HepG2 (cell line): ENCODE data around the gene TMEM217.
"Not testable (repeated sequence)": the region's sequence is repeated elsewhere in the genome, so short reads cannot be mapped to it uniquely, and the experiment has no call there.

Experiments
- ARID3A ChIP-seq: IDR thresholded peaks from 2 replicates; pipeline ENCODE4 v1.6.1; 2012; ENCODE audit warnings: low read depth, low read length, improper control_type of control experiment
- CREM ChIP-seq, 2 experiments: sonication (generic) in 1 of 2; formaldehyde crosslinking in 1 of 2; IDR thresholded peaks; 2 replicates each; pipeline versions ENCODE4 v1.4.0 to v1.6.1; 2016 to 2020; ENCODE audit warnings: antibody characterized with exemption in 1 of 2, mild to moderate bottlenecking in 1 of 2, missing genetic modification reagents in 1 of 2
- CTCF ChIP-seq: sonication (generic); formaldehyde crosslinking; IDR thresholded peaks from 2 replicates; pipeline ENCODE4 v1.5.0; 2020; ENCODE audit warnings: mild to moderate bottlenecking, missing genetic modification reagents, moderate library complexity
- KDM5B ChIP-seq: sonication (generic); formaldehyde crosslinking; IDR thresholded peaks from 2 replicates; pipeline ENCODE4 v1.4.0; 2020; ENCODE audit warnings: missing genetic modification reagents, mild to moderate bottlenecking, borderline replicate concordance
- NCOA1 ChIP-seq: sonication (generic); formaldehyde crosslinking; IDR thresholded peaks from 2 replicates; pipeline ENCODE4 v1.9.0; 2021; ENCODE audit warnings: missing genetic modification reagents
- NFIC ChIP-seq: IDR thresholded peaks from 2 replicates; pipeline ENCODE4 v1.6.1; 2012; ENCODE audit warnings: mild to moderate bottlenecking, low read length, inconsistent platforms
- POLR2A ChIP-seq, 2 experiments: IDR thresholded peaks; 2 replicates each; pipeline ENCODE4 v1.6.1; 2011; ENCODE audit warnings: low read depth in 2 of 2, low read length in 2 of 2, mild to moderate bottlenecking in 1 of 2, moderate library complexity in 1 of 2; ENCODE audit not compliant: insufficient read depth in 1 of 2
- SMAD3 ChIP-seq: sonication (generic); formaldehyde crosslinking; IDR thresholded peaks from 2 replicates; pipeline ENCODE4 v1.4.0; 2020; ENCODE audit warnings: missing genetic modification reagents
- TBP ChIP-seq: sonication (generic); formaldehyde crosslinking; IDR thresholded peaks from 2 replicates; pipeline ENCODE4 v1.5.0; 2020; ENCODE audit warnings: missing genetic modification reagents
- THYN1 ChIP-seq: sonication (generic); formaldehyde crosslinking; IDR thresholded peaks from 2 replicates; pipeline ENCODE4 v1.8.1; 2023; ENCODE audit warnings: low read depth, mild to moderate bottlenecking, moderate library complexity, missing genetic modification reagents, borderline replicate concordance
- ZSCAN30 ChIP-seq: sonication (generic); formaldehyde crosslinking; IDR thresholded peaks from 2 replicates; pipeline ENCODE4 v1.5.0; 2020; ENCODE audit warnings: mild to moderate bottlenecking, missing genetic modification reagents

GRCh38 chr6:37194886-37195285 is 63.1 kb downstream of the TMEM217 start:
- not testable (repeated sequence) for TF ChIP-seq KDM5B; CREM (IDR thresholded peaks at IDR 0.05); CREM (CRISPR knock-in tag; IDR thresholded peaks at IDR 0.05); CTCF (CRISPR knock-in tag); SMAD3 (CRISPR knock-in tag); TBP (CRISPR knock-in tag); THYN1 (CRISPR knock-in tag); NFIC; POLR2A (IDR thresholded peaks at IDR 0.05; ENCODE audit: insufficient read depth in 1 of 2, low read depth in 2 of 2, low read length in 2 of 2); NCOA1 (CRISPR knock-in tag); ARID3A; ZSCAN30 (CRISPR knock-in tag)
